Activated CD8-positive, alpha-beta memory T cell treated with anti-CD3 and anti-CD28 coated beads for 1 hour (primary cell): ENCODE results near the gene GTF2A2.

ENCODE experiments used
- DNase-seq, 2 donors: peaks; one replicate each; pipeline ENCODE4 v3.0.0-alpha.2; 2020; ENCODE audit warnings: low read depth in 1 of 2; ENCODE audit errors: extremely low read depth in 1 of 2

The GTF2A2 gene

DNA sequence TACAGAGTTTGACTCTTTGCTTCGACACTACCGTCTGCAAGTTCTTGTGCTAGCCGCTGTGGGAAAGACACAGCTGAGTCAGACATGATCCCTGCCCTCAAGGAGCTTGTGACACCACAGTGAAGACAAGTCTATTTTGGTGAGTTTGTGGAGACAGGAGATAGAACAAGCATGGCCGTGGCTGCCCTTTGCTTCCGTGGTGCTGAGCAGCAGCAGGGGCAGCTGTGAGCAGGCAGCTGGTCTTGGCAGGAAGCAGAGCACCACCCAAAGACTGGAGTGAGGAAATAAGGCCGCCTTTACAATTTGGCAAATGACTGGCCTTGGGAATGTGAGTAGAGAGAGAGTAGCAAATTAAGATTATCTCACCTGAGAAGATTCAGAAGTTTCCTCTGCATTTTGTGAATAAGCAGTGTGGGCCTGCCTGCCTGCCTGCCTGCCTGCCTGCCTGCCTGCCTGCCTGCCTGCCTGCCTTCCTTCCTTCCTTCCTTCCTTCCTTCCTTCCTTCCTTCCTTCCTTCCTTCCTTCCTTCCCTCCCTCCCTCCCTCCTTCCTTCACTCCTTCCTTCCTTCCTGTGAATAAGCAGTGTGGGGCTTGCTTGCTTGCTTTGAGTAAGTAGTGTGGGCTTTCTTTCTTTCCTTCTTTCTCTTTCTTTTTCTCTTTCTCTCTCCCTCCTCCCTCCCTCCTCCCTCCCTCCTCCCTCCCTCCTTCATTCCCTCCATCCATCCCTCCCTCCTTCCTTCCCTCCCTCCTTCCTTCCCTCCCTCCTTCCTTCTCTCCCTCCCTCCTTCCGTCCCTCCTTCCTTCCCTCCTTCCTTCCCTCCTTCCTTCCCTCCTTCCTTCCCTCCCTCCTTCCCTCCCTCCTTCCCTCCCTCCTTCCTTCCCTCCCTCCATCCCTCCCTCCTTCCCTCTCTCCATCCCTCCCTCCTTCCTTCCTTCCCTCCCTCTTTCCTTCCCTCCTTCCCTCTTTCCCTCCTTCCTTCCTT lies 47.3 kb downstream of the GTF2A2 start:
- DNase-seq: no peak

DNA sequence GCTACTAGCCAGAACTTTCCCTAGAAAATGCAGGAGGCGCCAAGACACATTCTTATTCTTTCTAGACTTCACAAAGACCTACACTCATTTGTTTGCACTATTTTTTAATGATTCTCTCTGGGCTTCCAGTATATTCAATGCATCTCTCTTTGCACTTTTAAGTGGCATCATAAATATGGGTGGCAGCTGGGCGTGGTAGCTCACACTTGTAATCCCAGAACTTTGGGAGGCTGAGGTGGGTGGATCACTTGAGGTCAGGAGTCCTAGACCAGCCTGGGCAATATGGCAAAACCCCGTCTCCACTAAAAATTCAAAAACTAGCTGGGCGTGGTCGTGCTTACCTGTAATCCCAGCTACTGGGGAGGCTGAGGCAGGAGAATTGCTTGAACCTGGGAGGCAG lies 51.3 kb downstream of the GTF2A2 start:
- DNase-seq: no peak

GRCh38 chr15:59598461-59598860 lies 58.9 kb downstream of the GTF2A2 start:
- no peak for DNase-seq

GRCh38 chr15:59596640-59597039 lies 60.7 kb downstream of the GTF2A2 start:
- no peak for DNase-seq

GRCh38 chr15:59595434-59595915 lies 61.8 kb downstream of the GTF2A2 start:
- DNase-seq: no peak

GRCh38 chr15:59594991-59595390 lies 62.3 kb downstream of the GTF2A2 start:
- DNase-seq: no peak

- DNase-seq: no peak
Measured at GRCh38 chr15:59594493-59594942, 62.8 kb downstream of the GTF2A2 start.

- no peak for DNase-seq
Measured at GRCh38 chr15:59591356-59591755, 66.0 kb downstream of the GTF2A2 start.

DNA sequence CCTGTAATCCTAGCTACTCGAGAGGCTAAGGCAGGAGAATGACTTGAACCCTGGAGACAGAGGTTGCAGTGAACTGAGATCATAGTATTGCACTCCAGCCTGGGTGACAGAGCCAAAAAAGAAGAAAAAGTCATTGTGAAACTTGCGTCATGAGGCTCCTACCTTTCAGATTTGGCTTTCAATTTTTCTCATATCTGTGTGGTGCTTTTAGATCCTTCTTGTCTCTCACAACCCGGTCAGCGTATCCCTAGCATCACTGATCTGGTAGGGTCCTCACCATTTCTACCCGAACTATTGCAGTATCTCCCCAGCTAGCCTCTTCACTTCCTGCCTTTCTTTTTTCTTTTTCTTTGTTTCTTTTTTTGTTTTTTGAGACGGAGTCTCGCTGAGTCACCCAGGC lies 67.3 kb downstream of the GTF2A2 start:
- DNase-seq: no peak
